Stimulated activated CD4-positive, alpha-beta T cell treated with anti-CD3 and anti-CD28 coated beads, Interleukin-4, amount 100 ng/mL, for 48 hours (primary cell): ENCODE results near the gene PGC.

Source experiments
- DNase-seq, 2 donors: peaks; one replicate each; pipeline ENCODE4 v3.0.0-alpha.2; 2020; ENCODE audit warnings: low read depth in 2 of 2

PGC gene

GRCh38 chr6:41730531-41731436 lies 16.4 kb downstream of the PGC start:
- no peak for DNase-seq

GRCh38 chr6:41729624-41730023 lies 17.6 kb downstream of the PGC start:
- no peak for DNase-seq

- no peak for DNase-seq
Observed at GRCh38 chr6:41728954-41729353, 18.2 kb downstream of the PGC start.

GRCh38 chr6:41728073-41728936 lies 18.9 kb downstream of the PGC start:
- DNase-seq = no peak

GRCh38 chr6:41727705-41728072 lies 19.5 kb downstream of the PGC start:
- DNase-seq = no peak

- DNase-seq = no peak
Observed at GRCh38 chr6:41726876-41727275, 20.3 kb downstream of the PGC start.

- no peak for DNase-seq
Observed at GRCh38 chr6:41724586-41725501, 22.4 kb downstream of the PGC start.

GRCh38 chr6:41724228-41724580 lies 23.0 kb downstream of the PGC start:
- DNase-seq = no peak

- DNase-seq = no peak
Observed at GRCh38 chr6:41723530-41724227, 23.5 kb downstream of the PGC start.

GRCh38 chr6:41722969-41723529 lies 24.1 kb downstream of the PGC start:
- DNase-seq = no peak

- DNase-seq = no peak
Observed at GRCh38 chr6:41721414-41721813, 25.8 kb downstream of the PGC start.

- DNase-seq = no peak
Observed at GRCh38 chr6:41720783-41721182, 26.4 kb downstream of the PGC start.

GRCh38 chr6:41720262-41720620 lies 27.0 kb downstream of the PGC start:
- no peak for DNase-seq

- no peak for DNase-seq
Observed at GRCh38 chr6:41719436-41720261, 27.5 kb downstream of the PGC start.

GRCh38 chr6:41718828-41719227 lies 28.4 kb downstream of the PGC start:
- no peak for DNase-seq

- DNase-seq = no peak
Observed at GRCh38 chr6:41717392-41717736, 29.8 kb downstream of the PGC start.

- no peak for DNase-seq
Observed at GRCh38 chr6:41716516-41717391, 30.4 kb downstream of the PGC start.

- DNase-seq = no peak
Observed at GRCh38 chr6:41715795-41716515, 31.2 kb downstream of the PGC start.
